Prostate gland (tissue), 2 donors: Measurements from ENCODE around the gene OR2V2. TPM values are rescaled to one million over a fixed set of nuclear protein-coding genes. Genes with fewer than 3 reads are reported as not detected.

Experiments
- DNase-seq: peaks from one replicate; pipeline ENCODE4 v3.0.0-alpha.2; 2019; ENCODE audit warnings: low spot score
- H3K27ac ChIP-seq, 2 donors: fragments of 200-600 bp; sonication (generic); 2 replicates each; pipeline ENCODE4 v1.5.1; 2017 to 2019
- H3K27me3 ChIP-seq: fragments of 200-600 bp; sonication (generic); replicated peaks from 2 replicates; pipeline ENCODE4 v1.5.1; 2019; ENCODE audit not compliant: insufficient read depth
- H3K36me3 ChIP-seq, 2 donors: fragments of 200-600 bp; sonication (generic); 1 replicate in 1 of 2; 2 replicates in 1 of 2; pipeline versions ENCODE4 v1.5.1 to v1.8.1; 2017 to 2019
- H3K4me1 ChIP-seq: fragments of 200-600 bp; sonication (generic); replicated peaks from 2 replicates; pipeline ENCODE4 v1.5.1; 2019
- H3K4me3 ChIP-seq, 2 donors: fragments of 200-600 bp; sonication (generic); 2 replicates each; pipeline ENCODE4 v1.5.1; 2017 to 2019
- H3K9me3 ChIP-seq: fragments of 200-600 bp; sonication (generic); 2 replicates; pipeline ENCODE4 v1.5.1; 2017
- POLR2AphosphoS5 ChIP-seq: sonication (generic); formaldehyde crosslinking; IDR thresholded peaks from one replicate; pipeline ENCODE4 v1.6.1; 2017; ENCODE audit warnings: antibody characterized with exemption
- WGBS: methylation state at CpG from one replicate; pipeline ENCODE4 v1.1.5; 2018; 5-methylcytosine and 5-hydroxymethylcytosine counted together
- intact Hi-C: fragments of 100-400 bp; cut with DNase I; formaldehyde crosslinking; loops from one replicate; pipeline ENCODE4 v1.14.2; 2022
- total RNA-seq, 2 donors: library from RNA; depleted of rRNA; stranded (reverse); fragments of >200 nt; gene quantifications; one replicate each; pipeline ENCODE4 v1.1.0, GENCODE V29; 2016
- TF ChIP-seq, protein P1 (sequence below), 4 experiments: fragments of 200-600 bp in 2 of 4; fragments of 450-650 bp in 2 of 4; sonication (generic) in 2 of 4; IDR thresholded peaks; 1 replicate in 3 of 4; 2 replicates in 1 of 4; pipeline ENCODE4 v1.5.1; 2016 to 2019; ENCODE audit warnings: antibody characterized with exemption in 4 of 4, mild to moderate bottlenecking in 2 of 4, moderate library complexity in 2 of 4

OR2V2 gene
- total RNA-seq, 2 donors from 2014 or later = not detected

GRCh38 chr5:181207960-181208253, 60.5 kb downstream of the OR2V2 start:
- WGBS = 40% methylated on average over 3 of the region's 3 CpGs
- H3K27ac ChIP-seq = no peak overlapping the region
- intact Hi-C loops = loop anchor here (1.0 kb wide), 1 partner anchor 18 kb away; no protein-coding TSS in a partner anchor

More at GRCh38 chr5:181207960-181208253, 60.5 kb downstream of the OR2V2 start:
- Histone ChIP-seq H3K4me3 (no peak overlapping the region), H3K9me3 (no peaks in the 10 kb centered on the region), H3K36me3 (no peaks in the 10 kb centered on the region), H3K4me1 (peaks cover 14% of the 10 kb centered on the region), H3K27me3 (no peaks in the 10 kb centered on the region)
- no peak for DNase-seq
- no peak for TF ChIP-seq POLR2AphosphoS5
- TF ChIP-seq, protein P1, sequence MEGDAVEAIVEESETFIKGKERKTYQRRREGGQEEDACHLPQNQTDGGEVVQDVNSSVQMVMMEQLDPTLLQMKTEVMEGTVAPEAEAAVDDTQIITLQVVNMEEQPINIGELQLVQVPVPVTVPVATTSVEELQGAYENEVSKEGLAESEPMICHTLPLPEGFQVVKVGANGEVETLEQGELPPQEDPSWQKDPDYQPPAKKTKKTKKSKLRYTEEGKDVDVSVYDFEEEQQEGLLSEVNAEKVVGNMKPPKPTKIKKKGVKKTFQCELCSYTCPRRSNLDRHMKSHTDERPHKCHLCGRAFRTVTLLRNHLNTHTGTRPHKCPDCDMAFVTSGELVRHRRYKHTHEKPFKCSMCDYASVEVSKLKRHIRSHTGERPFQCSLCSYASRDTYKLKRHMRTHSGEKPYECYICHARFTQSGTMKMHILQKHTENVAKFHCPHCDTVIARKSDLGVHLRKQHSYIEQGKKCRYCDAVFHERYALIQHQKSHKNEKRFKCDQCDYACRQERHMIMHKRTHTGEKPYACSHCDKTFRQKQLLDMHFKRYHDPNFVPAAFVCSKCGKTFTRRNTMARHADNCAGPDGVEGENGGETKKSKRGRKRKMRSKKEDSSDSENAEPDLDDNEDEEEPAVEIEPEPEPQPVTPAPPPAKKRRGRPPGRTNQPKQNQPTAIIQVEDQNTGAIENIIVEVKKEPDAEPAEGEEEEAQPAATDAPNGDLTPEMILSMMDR (IDR thresholded peaks at IDR 0.05) = no peak

Other genes starting within 250 kb of the OR2V2 start
- gene BTNL8, start 248.4 kb upstream of the OR2V2 start, total RNA-seq = 1 to 10 TPM in 1 of 2 donors, under 1 TPM in 1; 0.14 to 8.3 TPM
- gene BTNL3, start 158.7 kb upstream of the OR2V2 start, total RNA-seq = 1 to 10 TPM in 1 of 2 donors, not detected in 1; 1.6 TPM
- 10 to 100 TPM; 11.7 to 13.0 TPM for gene BTNL9, start 107.3 kb upstream of the OR2V2 start, total RNA-seq
- gene OR2V1, start 16.4 kb upstream of the OR2V2 start, total RNA-seq = not detected
- gene TRIM7, start 57.6 kb downstream of the OR2V2 start, total RNA-seq = 1 to 10 TPM; 4.5 to 6.4 TPM
- 10 to 100 TPM; 16.9 to 28.3 TPM for gene TRIM41, start 75.7 kb downstream of the OR2V2 start, total RNA-seq
- 1,000 to 10,000 TPM; 2,058 to 4,360 TPM for gene RACK1, start 96.3 kb downstream of the OR2V2 start, total RNA-seq
- 10 to 100 TPM; 11.2 to 15.2 TPM for gene TRIM52, start 113.6 kb downstream of the OR2V2 start, total RNA-seq
- not detected for gene OR4F3, start 219.7 kb downstream of the OR2V2 start, total RNA-seq